Natural killer cell treated with Interleukin-12 subunit alpha and Interleukin-12 subunit beta and Interleukin-15 and Interleukin-18, amount 100 ng/mL, for 72 hours (primary cell): ENCODE results near the gene CD226. TPM values are rescaled to one million over a fixed set of nuclear protein-coding genes. Genes with fewer than 3 reads are reported as not detected.
"Not testable (repeated sequence)": the region's sequence is repeated elsewhere in the genome, so short reads cannot be mapped to it uniquely, and the experiment has no call there.

Experiments
- ATAC-seq, 2 donors: fragments of 150-1000 bp; cut with Tn5 transposase in 1 of 2; sonication (Bioruptor Pico), chemical (Tn5 transposase) in 1 of 2; 2 replicates each; pipeline ENCODE4 v1.10.0; 2021
- DNase-seq: peaks from one replicate; pipeline ENCODE4 v3.0.0; 2022; ENCODE audit warnings: low spot score
- H3K27ac Mint-ChIP-seq, 2 donors: 1 replicate in 1 of 2; 2 replicates in 1 of 2; pipeline ENCODE4 v1.8.0; 2022; ENCODE audit warnings: mixed read lengths in 2 of 2, mild to moderate bottlenecking in 1 of 2, moderate library complexity in 1 of 2
- H3K27me3 Mint-ChIP-seq, 2 donors: 1 replicate in 1 of 2; 2 replicates in 1 of 2; pipeline ENCODE4 v1.8.0; 2022; ENCODE audit warnings: mixed read lengths in 2 of 2
- H3K36me3 Mint-ChIP-seq: one replicate; pipeline ENCODE4 v1.8.0; 2022; ENCODE audit warnings: mixed read lengths
- H3K4me1 Mint-ChIP-seq, 2 donors: 1 replicate in 1 of 2; 2 replicates in 1 of 2; pipeline ENCODE4 v1.8.0; 2022; ENCODE audit warnings: low read depth in 2 of 2, mixed read lengths in 2 of 2, mild to moderate bottlenecking in 1 of 2
- H3K4me3 Mint-ChIP-seq: one replicate; pipeline ENCODE4 v1.8.0; 2022; ENCODE audit warnings: mixed read lengths
- H3K9me3 Mint-ChIP-seq: 2 replicates; pipeline ENCODE4 v1.8.0; 2022; ENCODE audit warnings: mixed read lengths
- total RNA-seq, 2 donors: library from RNA; stranded (reverse); gene quantifications; one replicate each; pipeline ENCODE4 v1.2.3, GENCODE V29; 2022

The CD226 gene
- total RNA-seq, 2 donors from 2014 or later, result 153 to 181 TPM

GRCh38 chr18:69916412-69916811 lies 31.3 kb downstream of the CD226 start:
- DNase-seq, result no peak
- Mint-ChIP-seq H3K27ac (peak overlapping the region; percentile 65 to 80), H3K4me3 (peak overlapping the region; percentile 4), H3K4me1 (peaks cover 45 to 68% of the 10 kb centered on the region in 2 donors), H3K27me3 (no peaks in the 10 kb centered on the region), H3K9me3 (peaks cover 9% of the 10 kb centered on the region), H3K36me3 (peaks cover 39% of the 10 kb centered on the region)
- ATAC-seq, result no peak

- H3K27ac Mint-ChIP-seq, result peak overlapping the region; percentile 75 to 80
- no peaks in the 10 kb centered on the region for H3K27me3 Mint-ChIP-seq
- H3K4me1 Mint-ChIP-seq, result peaks cover 54 to 72% of the 10 kb centered on the region in 2 donors
- peak in 1 of 2 donors; percentile 24 for ATAC-seq
- DNase-seq, result no peak
- peak overlapping the region; percentile 72 for H3K4me3 Mint-ChIP-seq
- H3K36me3 Mint-ChIP-seq, result peaks cover 41% of the 10 kb centered on the region
- H3K9me3 Mint-ChIP-seq, result no peaks in the 10 kb centered on the region
Measured at GRCh38 chr18:69908838-69909237, 38.8 kb downstream of the CD226 start.

- Mint-ChIP-seq H3K36me3 (peaks cover 45% of the 10 kb centered on the region), H3K9me3 (no peaks in the 10 kb centered on the region), H3K4me3 (no peak overlapping the region), H3K27me3 (no peaks in the 10 kb centered on the region), H3K4me1 (peaks cover 64 to 68% of the 10 kb centered on the region in 2 donors), H3K27ac (peak overlapping the region in 1 of 2 donors; percentile 34)
- DNase-seq (no peak), ATAC-seq (no peak)
Measured at GRCh38 chr18:69906765-69907164, 40.9 kb downstream of the CD226 start.

- H3K27ac Mint-ChIP-seq, result peak overlapping the region; percentile 56 to 79
- H3K27me3 Mint-ChIP-seq, result no peaks in the 10 kb centered on the region
- peak overlapping the region; percentile 3 for H3K4me3 Mint-ChIP-seq
- peaks cover 37% of the 10 kb centered on the region for H3K36me3 Mint-ChIP-seq
- peaks cover 68 to 69% of the 10 kb centered on the region in 2 donors for H3K4me1 Mint-ChIP-seq
- ATAC-seq (no peak), DNase-seq (no peak)
- H3K9me3 Mint-ChIP-seq, result peaks cover 4% of the 10 kb centered on the region
Measured at GRCh38 chr18:69900941-69901340, 46.7 kb downstream of the CD226 start.

GRCh38 chr18:69899154-69899923 lies 48.3 kb downstream of the CD226 start:
- Mint-ChIP-seq H3K27ac (peak overlapping the region; percentile 96 to 97), H3K4me1 (peaks cover 64 to 66% of the 10 kb centered on the region in 2 donors), H3K36me3 (peaks cover 32% of the 10 kb centered on the region), H3K4me3 (peak overlapping the region; percentile 90)
- not testable (repeated sequence) for H3K9me3 Mint-ChIP-seq, H3K27me3 Mint-ChIP-seq
- peak; percentile 44 to 51 for ATAC-seq
- DNase-seq, result peak; percentile 67

- ATAC-seq, result peak; percentile 21 to 43
- Mint-ChIP-seq H3K27me3 (no peaks in the 10 kb centered on the region), H3K4me3 (peak overlapping the region; percentile 90)
Measured at GRCh38 chr18:69898241-69898861, 49.3 kb downstream of the CD226 start.

GRCh38 chr18:69897397-69898108 lies 50.1 kb downstream of the CD226 start:
- Mint-ChIP-seq H3K36me3 (peaks cover 37% of the 10 kb centered on the region), H3K4me3 (peak overlapping the region; percentile 90), H3K27me3 (no peaks in the 10 kb centered on the region), H3K27ac (peak overlapping the region; percentile 96 to 97), H3K9me3 (peaks cover 8% of the 10 kb centered on the region), H3K4me1 (peaks cover 67 to 74% of the 10 kb centered on the region in 2 donors)
- DNase-seq (no peak), ATAC-seq (peak; percentile 52 to 60)

More at GRCh38 chr18:69898241-69898861, 49.3 kb downstream of the CD226 start:
- H3K4me1 Mint-ChIP-seq, result peaks cover 68 to 74% of the 10 kb centered on the region in 2 donors
- peak; percentile 78 for DNase-seq
- H3K36me3 Mint-ChIP-seq, result peaks cover 37% of the 10 kb centered on the region
- H3K27ac Mint-ChIP-seq, result peak overlapping the region; percentile 96 to 97
- H3K9me3 Mint-ChIP-seq, result peaks cover 8% of the 10 kb centered on the region

GRCh38 chr18:69895066-69896047 lies 52.3 kb downstream of the CD226 start:
- ATAC-seq (peak; percentile 43 to 52), DNase-seq (peak; percentile 78)
- Mint-ChIP-seq H3K4me3 (peak overlapping the region; percentile 90), H3K36me3 (peaks cover 45% of the 10 kb centered on the region), H3K27ac (peak overlapping the region; percentile 96 to 97), H3K27me3 (no peaks in the 10 kb centered on the region), H3K4me1 (peaks cover 70 to 85% of the 10 kb centered on the region in 2 donors), H3K9me3 (peaks cover 17% of the 10 kb centered on the region)

- ATAC-seq (no peak), DNase-seq (no peak)
- H3K4me1 Mint-ChIP-seq, result peaks cover 72 to 86% of the 10 kb centered on the region in 2 donors
- H3K9me3 Mint-ChIP-seq, result peaks cover 12% of the 10 kb centered on the region
- peak overlapping the region; percentile 96 to 97 for H3K27ac Mint-ChIP-seq
- peaks cover 44% of the 10 kb centered on the region for H3K36me3 Mint-ChIP-seq
- peak overlapping the region; percentile 90 for H3K4me3 Mint-ChIP-seq
- no peaks in the 10 kb centered on the region for H3K27me3 Mint-ChIP-seq
Measured at GRCh38 chr18:69894467-69894866, 53.2 kb downstream of the CD226 start.

GRCh38 chr18:69890558-69890957 lies 57.1 kb downstream of the CD226 start:
- peak overlapping the region; percentile 65 for H3K4me3 Mint-ChIP-seq
- no peak for ATAC-seq

GRCh38 chr18:69889009-69889408 lies 58.7 kb downstream of the CD226 start:
- peaks cover 70 to 84% of the 10 kb centered on the region in 2 donors for H3K4me1 Mint-ChIP-seq
- peak; percentile 58 to 67 for ATAC-seq

More at GRCh38 chr18:69890558-69890957, 57.1 kb downstream of the CD226 start:
- H3K36me3 Mint-ChIP-seq, result peaks cover 46% of the 10 kb centered on the region
- H3K9me3 Mint-ChIP-seq, result peaks cover 12% of the 10 kb centered on the region
- no peaks in the 10 kb centered on the region for H3K27me3 Mint-ChIP-seq
- peak overlapping the region; percentile 96 to 97 for H3K27ac Mint-ChIP-seq
- DNase-seq, result no peak
- peaks cover 60 to 76% of the 10 kb centered on the region in 2 donors for H3K4me1 Mint-ChIP-seq

GRCh38 chr18:69887256-69887655 lies 60.4 kb downstream of the CD226 start:
- peak overlapping the region; percentile 23 to 96 for H3K27ac Mint-ChIP-seq
- H3K27me3 Mint-ChIP-seq, result no peaks in the 10 kb centered on the region
- DNase-seq, result no peak
- peaks cover 9% of the 10 kb centered on the region for H3K9me3 Mint-ChIP-seq
- peaks cover 66 to 80% of the 10 kb centered on the region in 2 donors for H3K4me1 Mint-ChIP-seq
- no peak for ATAC-seq
- peak overlapping the region; percentile 62 for H3K4me3 Mint-ChIP-seq
- peaks cover 34% of the 10 kb centered on the region for H3K36me3 Mint-ChIP-seq

More at GRCh38 chr18:69889009-69889408, 58.7 kb downstream of the CD226 start:
- no peaks in the 10 kb centered on the region for H3K27me3 Mint-ChIP-seq
- peak overlapping the region; percentile 96 to 97 for H3K27ac Mint-ChIP-seq
- no peak for DNase-seq
- H3K9me3 Mint-ChIP-seq, result peaks cover 12% of the 10 kb centered on the region
- peak overlapping the region; percentile 59 for H3K4me3 Mint-ChIP-seq
- peaks cover 48% of the 10 kb centered on the region for H3K36me3 Mint-ChIP-seq
